HEK293 (cell line): ENCODE data around the gene FARSA.
A peak's percentile ranks its signal among the peaks of the same experiment; 100 is the strongest.

Experiments
- CTCF ChIA-PET: fragments of 350-600 bp; formaldehyde crosslinking; extraction: SDS; loops from one replicate; lab custom pipeline; 2021; ENCODE audit warnings: antibody characterized with exemption; lab: Yijun Ruan, JAX
- POLR2A ChIA-PET: fragments of 300-600 bp; formaldehyde crosslinking; extraction: SDS; loops from one replicate; lab custom pipeline; 2020; ENCODE audit warnings: antibody characterized with exemption, inconsistent platforms; lab: Yijun Ruan, JAX
- H3K27ac ChIP-seq: fragments of 200-500 bp; sonication (Bioruptor generic); 2 replicates; pipeline ENCODE4 v1.5.1; 2014; ENCODE audit warnings: low read depth, low read length, control low read depth, inconsistent platforms; ENCODE audit errors: extremely low read depth
- H3K36me3 ChIP-seq, 2 experiments: fragments of 200-500 bp in 1 of 2; sonication (Bioruptor generic) in 1 of 2; 1 replicate in 1 of 2; 2 replicates in 1 of 2; pipeline ENCODE4 v1.5.1; 2014 to 2017; ENCODE audit warnings: inconsistent platforms in 2 of 2, low read length in 2 of 2; ENCODE audit not compliant: control insufficient read depth in 2 of 2, insufficient read depth in 1 of 2
- H3K4me1 ChIP-seq: fragments of 200-500 bp; sonication (Bioruptor generic); 2 replicates; pipeline ENCODE4 v1.5.1; 2014; ENCODE audit warnings: mild to moderate bottlenecking, low read length, inconsistent platforms; ENCODE audit not compliant: control insufficient read depth, insufficient read depth
- H3K4me3 ChIP-seq: 2 replicates; pipeline ENCODE4 v1.5.1; 2011; ENCODE audit warnings: low read depth, mild to moderate bottlenecking, control low read depth, low read length, moderate library complexity
- H3K9me3 ChIP-seq: fragments of 200-500 bp; sonication (Bioruptor generic); 2 replicates; pipeline ENCODE4 v1.5.1; 2014; ENCODE audit warnings: low read depth, low read length, inconsistent platforms; ENCODE audit not compliant: control insufficient read depth, insufficient read depth
- ELK4 ChIP-seq: IDR thresholded peaks from 2 replicates; pipeline ENCODE4 v1.6.1; 2011; ENCODE audit warnings: mild to moderate bottlenecking, low read depth, low read length, borderline replicate concordance
- GLIS2 ChIP-seq: fragments of 450-650 bp; formaldehyde crosslinking; IDR thresholded peaks from 2 replicates; pipeline ENCODE4 v1.5.1; 2016; ENCODE audit warnings: missing biosample characterization, missing genetic modification characterization
- KLF16 ChIP-seq: fragments of 450-650 bp; formaldehyde crosslinking; IDR thresholded peaks from 2 replicates; pipeline ENCODE4 v1.5.1; 2017; ENCODE audit warnings: missing biosample characterization, missing genetic modification characterization
- PATZ1 ChIP-seq: fragments of 450-650 bp; formaldehyde crosslinking; IDR thresholded peaks from 2 replicates; pipeline ENCODE4 v1.5.1; 2016; ENCODE audit warnings: missing biosample characterization, missing genetic modification characterization
- PRDM1 ChIP-seq: fragments of 450-650 bp; formaldehyde crosslinking; IDR thresholded peaks from 2 replicates; pipeline ENCODE4; 2016; ENCODE audit warnings: missing biosample characterization, missing genetic modification characterization
- RBAK ChIP-seq: fragments of 450-650 bp; formaldehyde crosslinking; IDR thresholded peaks from 2 replicates; pipeline ENCODE4 v1.5.1; 2016; ENCODE audit warnings: missing biosample characterization, missing genetic modification characterization
- ZBTB48 ChIP-seq: fragments of 450-650 bp; formaldehyde crosslinking; IDR thresholded peaks from 2 replicates; pipeline ENCODE4 v1.5.1; 2016; ENCODE audit warnings: missing biosample characterization, missing genetic modification characterization
- ZEB2 ChIP-seq: fragments of 450-650 bp; formaldehyde crosslinking; IDR thresholded peaks from 2 replicates; pipeline ENCODE4 v1.5.1; 2016; ENCODE audit warnings: missing biosample characterization, missing genetic modification characterization
- ZFP37 ChIP-seq: fragments of 450-650 bp; formaldehyde crosslinking; IDR thresholded peaks from 2 replicates; pipeline ENCODE4 v1.5.1; 2016; ENCODE audit warnings: missing biosample characterization, missing genetic modification characterization
- ZNF157 ChIP-seq: fragments of 450-650 bp; formaldehyde crosslinking; IDR thresholded peaks from 2 replicates; pipeline ENCODE4 v1.5.1; 2016; ENCODE audit warnings: missing biosample characterization, missing genetic modification characterization
- ZNF175 ChIP-seq: fragments of 450-650 bp; formaldehyde crosslinking; IDR thresholded peaks from 2 replicates; pipeline ENCODE4 v1.5.1; 2016; ENCODE audit warnings: missing biosample characterization, missing genetic modification characterization
- ZNF335 ChIP-seq: fragments of 450-650 bp; formaldehyde crosslinking; conservative IDR thresholded peaks from 2 replicates; pipeline ENCODE4 v1.5.1; 2016; ENCODE audit warnings: missing biosample characterization, missing genetic modification characterization
- ZNF488 ChIP-seq: fragments of 450-650 bp; formaldehyde crosslinking; IDR thresholded peaks from 2 replicates; pipeline ENCODE4 v1.5.1; 2016; ENCODE audit warnings: missing biosample characterization, missing genetic modification characterization
- ZNF514 ChIP-seq: fragments of 450-650 bp; formaldehyde crosslinking; IDR thresholded peaks from 2 replicates; pipeline ENCODE4 v1.5.1; 2016; ENCODE audit warnings: missing biosample characterization, missing genetic modification characterization
- ZNF518A ChIP-seq: fragments of 450-650 bp; formaldehyde crosslinking; conservative IDR thresholded peaks from 2 replicates; pipeline ENCODE4 v1.5.1; 2016; ENCODE audit warnings: low read depth, missing biosample characterization, missing genetic modification characterization
- ZNF692 ChIP-seq: fragments of 450-650 bp; formaldehyde crosslinking; IDR thresholded peaks from 2 replicates; pipeline ENCODE4 v1.5.1; 2016; ENCODE audit warnings: missing biosample characterization, missing genetic modification characterization
- ZNF785 ChIP-seq: fragments of 450-650 bp; formaldehyde crosslinking; IDR thresholded peaks from 2 replicates; pipeline ENCODE4 v1.5.1; 2016; ENCODE audit warnings: missing biosample characterization, missing genetic modification characterization
- ZSCAN18 ChIP-seq: fragments of 450-650 bp; formaldehyde crosslinking; IDR thresholded peaks from 2 replicates; pipeline ENCODE4 v1.5.1; 2016; ENCODE audit warnings: missing biosample characterization, missing genetic modification characterization

The FARSA gene

GRCh38 chr19:12946731-12947496, 13.4 kb upstream of the FARSA start:
- Histone ChIP-seq H3K27ac (peak overlapping the region; percentile 83; the same call in 1 of the 2 replicates), H3K9me3 (no peaks in the 10 kb centered on the region), H3K4me1 (peaks cover 3% of the 10 kb centered on the region; the same call in 1 of the 2 replicates), H3K36me3 (peaks cover 51 to 75% of the 10 kb centered on the region in 2 experiments), H3K4me3 (peak overlapping the region; percentile 84)
- TF ChIP-seq ZBTB48 (tag by site-specific recombination) (0 out of 2 replicates have a peak, but pooled peaks have one; percentile 17), ZNF175 (no peak), ELK4 (no peak)
- ChIA-PET POLR2A (interaction anchor here (0.6 to 2.1 kb wide), 9 partner anchors 8 to 240 kb away, joined by 3 to 12 read pairs (median 5); partner anchors contain the start of genes CALR, FARSA, GADD45GIP1 and GCDH), CTCF (interaction anchor here (1.3 to 6.2 kb wide), 3 partner anchors 19 to 62 kb away, joined by 3 to 31 read pairs (median 4); no protein-coding TSS in a partner anchor)

GRCh38 chr19:12946092-12946721, 12.7 kb upstream of the FARSA start:
- Histone ChIP-seq H3K4me1 (peaks cover 3% of the 10 kb centered on the region; the same call in 1 of the 2 replicates), H3K4me3 (peak overlapping the region; percentile 84), H3K27ac (peak overlapping the region; percentile 83), H3K36me3 (peaks cover 50 to 77% of the 10 kb centered on the region in 2 experiments), H3K9me3 (no peaks in the 10 kb centered on the region)
- ChIA-PET POLR2A (interaction anchor here (0.6 to 2.1 kb wide), 9 partner anchors 8 to 241 kb away, joined by 3 to 12 read pairs (median 5); partner anchors contain the start of genes CALR, FARSA, GADD45GIP1 and GCDH), CTCF (interaction anchor here (1.3 to 6.2 kb wide), 3 partner anchors 20 to 61 kb away, joined by 3 to 31 read pairs (median 4); no protein-coding TSS in a partner anchor)
- TF ChIP-seq ZNF488 (tag by site-specific recombination) (no peak), KLF16 (tag by site-specific recombination) (no peak), RBAK (tag by site-specific recombination) (no peak), ZEB2 (no peak), ZNF518A (tag by site-specific recombination) (no peak), ZNF692 (tag by site-specific recombination) (peak; percentile 48; the same call in 1 of the 2 replicates), ZSCAN18 (tag by site-specific recombination) (no peak), ZNF785 (tag by site-specific recombination) (no peak), ZFP37 (tag by site-specific recombination) (0 out of 2 replicates have a peak, but pooled peaks have one; percentile 22), ZNF157 (tag by site-specific recombination) (no peak), GLIS2 (tag by site-specific recombination) (peak; percentile 70), ZNF335 (tag by site-specific recombination) (peak; percentile 90), PATZ1 (tag by site-specific recombination) (peak; percentile 51), ZNF514 (no peak), PRDM1 (tag by site-specific recombination) (no peak)
